ENCODE measurements around the gene TMEM63A.

- TF ChIP-seq EZH2 (IDR thresholded peaks at IDR 0.05; ENCODE audit: insufficient read depth, poor library complexity, severe bottlenecking) = no peak
- no peak for TF ChIP-seq EZH2phosphoT487 (IDR thresholded peaks at IDR 0.05; ENCODE audit: insufficient read depth, low read depth)
These were observed 57.6 kb downstream of the TMEM63A start for GRCh38 chr1:225824533-225824941.
